OCI-LY7 (cell line): ENCODE data around the gene ASB15.

Source experiments
- CTCF ChIP-seq: fragments of 200-600 bp; sonication (generic); conservative IDR thresholded peaks from 2 replicates; pipeline ENCODE4 v1.5.1; 2014; ENCODE audit warnings: mild to moderate bottlenecking, antibody characterized with exemption, low read length, moderate library complexity, mixed read lengths
- EZH2phosphoT487 ChIP-seq: fragments of 200-600 bp; sonication (generic); IDR thresholded peaks from 2 replicates; pipeline ENCODE4 v1.6.1; 2018; ENCODE audit warnings: low read depth, borderline replicate concordance, mild to moderate bottlenecking, mixed run types, antibody characterized with exemption, low read length, moderate library complexity, mixed read lengths

- no peak for TF ChIP-seq CTCF
- TF ChIP-seq EZH2phosphoT487 = no peak
Measured at GRCh38 chr7:123652406-123652805, 50.8 kb downstream of the ASB15 start.
